ENCODE results near the gene RGS1. TPM values are rescaled to one million over a fixed set of nuclear protein-coding genes. Genes with fewer than 3 reads are reported as not detected.
A peak's percentile ranks its signal among the peaks of the same experiment; 100 is the strongest.

RGS1 gene
- total RNA-seq, 2 donors from 2014 or later = not detected

DNA sequence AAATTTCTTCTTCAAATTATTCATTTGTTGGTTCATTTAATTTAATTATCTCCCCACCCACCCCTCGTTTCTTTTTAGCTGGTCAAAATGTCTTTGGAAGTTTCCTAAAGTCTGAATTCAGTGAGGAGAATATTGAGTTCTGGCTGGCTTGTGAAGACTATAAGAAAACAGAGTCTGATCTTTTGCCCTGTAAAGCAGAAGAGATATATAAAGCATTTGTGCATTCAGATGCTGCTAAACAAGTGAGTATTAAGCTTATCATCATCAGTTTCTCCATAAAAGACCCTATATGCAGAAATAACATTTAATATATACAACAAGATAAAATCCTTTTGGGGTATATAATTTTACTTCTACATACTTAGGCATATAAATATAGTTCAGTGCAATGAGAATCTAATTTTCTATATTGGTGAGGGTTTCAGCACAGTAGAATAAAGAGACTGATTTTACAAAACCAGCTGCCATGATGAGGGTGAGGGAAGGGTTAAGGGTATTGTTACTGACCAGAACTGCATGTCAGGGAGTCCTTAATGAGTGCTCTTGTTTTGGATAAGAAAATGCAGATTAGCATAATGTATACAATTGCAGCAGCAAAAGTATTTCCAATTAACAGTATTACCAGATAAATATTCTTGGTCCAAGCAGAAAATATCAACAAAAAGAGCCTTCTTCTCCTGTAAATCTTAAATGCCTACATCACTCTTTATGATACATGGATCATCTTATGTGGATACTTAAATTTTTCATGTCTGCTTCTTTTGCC, 2.8 kb downstream of the RGS1 start:
- DNase-seq = no peak
- no peak overlapping the region for H3K27ac ChIP-seq (ENCODE audit: low read depth, low read length)
- Mint-ChIP-seq H3K36me3 (ENCODE audit: low read depth) (no peaks in the 10 kb centered on the region), H3K9me3 (no peaks in the 10 kb centered on the region), H3K27ac (no peak overlapping the region), H3K4me3 (no peak overlapping the region), H3K4me1 (peaks cover 34% of the 10 kb centered on the region), H3K27me3 (ENCODE audit: insufficient read depth) (no peaks in the 10 kb centered on the region)
- peaks cover 20% of the 10 kb centered on the region for H3K4me1 ChIP-seq (ENCODE audit: control insufficient read depth, insufficient read depth, low read length)
- 70% methylated on average over 1 of the region's 1 CpG; no CpG with 5 or more reads in 1 of the 2 experiments for WGBS, 2 experiments (ENCODE audit: insufficient coverage in 1 of 2, insufficient read length in 1 of 2)
- no peak for TF ChIP-seq CTCF (conservative IDR thresholded peaks at IDR 0.05)
- H3K27me3 ChIP-seq (ENCODE audit: control insufficient read depth, insufficient read depth, low read length, poor library complexity, severe bottlenecking) = peaks cover 4% of the 10 kb centered on the region
- no peaks in the 10 kb centered on the region for H3K36me3 ChIP-seq (ENCODE audit: control insufficient read depth, insufficient read depth, low read length)
- no peak overlapping the region for H3K9ac ChIP-seq (ENCODE audit: extremely low read depth, low read length, poor library complexity, severe bottlenecking)
- H3K4me3 ChIP-seq (ENCODE audit: low read length) = peak overlapping the region; percentile 1
- no peaks in the 10 kb centered on the region for H3K9me3 ChIP-seq (ENCODE audit: control insufficient read depth, low read length)

- Mint-ChIP-seq H3K27me3 (ENCODE audit: insufficient read depth) (no peaks in the 10 kb centered on the region), H3K9me3 (no peaks in the 10 kb centered on the region), H3K4me1 (peaks cover 28% of the 10 kb centered on the region), H3K36me3 (ENCODE audit: low read depth) (no peaks in the 10 kb centered on the region), H3K4me3 (no peak overlapping the region), H3K27ac (no peak overlapping the region)
- no peak for DNase-seq
- no peak overlapping the region for H3K27ac ChIP-seq (ENCODE audit: low read depth, low read length)
- H3K4me3 ChIP-seq (ENCODE audit: low read length) = no peak overlapping the region
- H3K9ac ChIP-seq (ENCODE audit: extremely low read depth, low read length, poor library complexity, severe bottlenecking) = no peak overlapping the region
- WGBS, 2 experiments (ENCODE audit: insufficient coverage in 1 of 2, insufficient read length in 1 of 2) = 84 to 89% methylated on average over 5 to 6 of the region's 6 CpGs
- TF ChIP-seq CTCF (conservative IDR thresholded peaks at IDR 0.05) = no peak
- H3K9me3 ChIP-seq (ENCODE audit: control insufficient read depth, low read length) = no peaks in the 10 kb centered on the region
- peaks cover 20% of the 10 kb centered on the region for H3K4me1 ChIP-seq (ENCODE audit: control insufficient read depth, insufficient read depth, low read length)
- H3K36me3 ChIP-seq (ENCODE audit: control insufficient read depth, insufficient read depth, low read length) = no peaks in the 10 kb centered on the region
- H3K27me3 ChIP-seq (ENCODE audit: control insufficient read depth, insufficient read depth, low read length, poor library complexity, severe bottlenecking) = no peaks in the 10 kb centered on the region
Measured at GRCh38 chr1:192579010-192579738, 3.6 kb downstream of the RGS1 start.

DNA sequence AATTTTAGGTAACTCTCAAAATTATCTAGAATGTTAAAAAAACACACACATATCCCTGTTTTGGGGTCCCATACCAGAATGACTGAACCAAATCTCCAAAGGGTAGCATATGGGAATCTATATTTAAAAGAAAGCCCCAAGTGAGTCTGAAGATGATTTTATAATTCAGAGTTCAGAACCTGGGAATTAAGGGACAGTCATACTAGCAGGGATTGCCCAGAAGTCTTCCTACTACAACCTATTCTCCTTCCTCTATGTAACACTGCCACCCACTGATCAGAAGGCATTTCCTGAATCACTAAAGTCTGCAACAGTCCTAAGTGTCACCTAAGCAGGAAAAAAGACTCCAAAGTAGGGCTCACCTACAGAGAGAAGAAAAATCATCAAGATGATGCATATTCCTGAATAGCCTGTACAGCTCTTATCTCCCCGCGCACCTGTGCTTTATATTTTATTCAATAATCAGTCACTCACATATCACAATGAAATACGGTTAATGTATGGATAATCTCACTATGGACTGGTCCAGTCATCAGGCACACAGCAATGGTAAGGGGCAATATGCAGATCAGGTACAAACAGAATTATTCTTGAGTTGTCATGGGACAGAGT, 4.9 kb downstream of the RGS1 start:
- Histone ChIP-seq H3K9ac (ENCODE audit: extremely low read depth, low read length, poor library complexity, severe bottlenecking) (no peak overlapping the region), H3K27me3 (ENCODE audit: control insufficient read depth, insufficient read depth, low read length, poor library complexity, severe bottlenecking) (no peaks in the 10 kb centered on the region), H3K9me3 (ENCODE audit: control insufficient read depth, low read length) (no peaks in the 10 kb centered on the region), H3K27ac (ENCODE audit: low read depth, low read length) (no peak overlapping the region), H3K36me3 (ENCODE audit: control insufficient read depth, insufficient read depth, low read length) (no peaks in the 10 kb centered on the region), H3K4me3 (ENCODE audit: low read length) (no peak overlapping the region), H3K4me1 (ENCODE audit: control insufficient read depth, insufficient read depth, low read length) (peaks cover 17% of the 10 kb centered on the region)
- DNase-seq = peak; percentile 54
- H3K27me3 Mint-ChIP-seq (ENCODE audit: insufficient read depth) = no peaks in the 10 kb centered on the region
- no peaks in the 10 kb centered on the region for H3K36me3 Mint-ChIP-seq (ENCODE audit: low read depth)
- H3K27ac Mint-ChIP-seq = no peak overlapping the region
- no peak overlapping the region for H3K4me3 Mint-ChIP-seq
- peak; percentile 67 for TF ChIP-seq CTCF (conservative IDR thresholded peaks at IDR 0.05)
- no peaks in the 10 kb centered on the region for H3K9me3 Mint-ChIP-seq
- WGBS, 2 experiments (ENCODE audit: insufficient coverage in 1 of 2, insufficient read length in 1 of 2) = 88 to 100% methylated on average over 3 of the region's 3 CpGs
- H3K4me1 Mint-ChIP-seq = peaks cover 27% of the 10 kb centered on the region

All from endodermal cell (in vitro differentiated cells).